ENCODE measurements around the gene AUTS2.
"Not testable (repeated sequence)": the region's sequence is repeated elsewhere in the genome, so short reads cannot be mapped to it uniquely, and the experiment has no call there.

AUTS2 gene

GRCh38 chr7:70343519-70343918 is 745.2 kb downstream of the AUTS2 start:
- DNase-seq: no peak

GRCh38 chr7:70344726-70345125 is 746.5 kb downstream of the AUTS2 start:
- no peak for DNase-seq

GRCh38 chr7:70346844-70347462 is 748.7 kb downstream of the AUTS2 start:
- no peak for DNase-seq

- DNase-seq: no peak
Observed at GRCh38 chr7:70347463-70348254, 749.4 kb downstream of the AUTS2 start.

GRCh38 chr7:70349031-70349430 is 750.8 kb downstream of the AUTS2 start:
- no peak for DNase-seq

- DNase-seq: no peak
Observed at GRCh38 chr7:70349819-70350218, 751.5 kb downstream of the AUTS2 start.

GRCh38 chr7:70352088-70352487 is 753.8 kb downstream of the AUTS2 start:
- no peak for DNase-seq

GRCh38 chr7:70352906-70353305 is 754.6 kb downstream of the AUTS2 start:
- no peak for DNase-seq

- no peak for DNase-seq
Observed at GRCh38 chr7:70353330-70353945, 755.2 kb downstream of the AUTS2 start.

GRCh38 chr7:70353946-70354335 is 755.7 kb downstream of the AUTS2 start:
- no peak for DNase-seq

GRCh38 chr7:70354409-70355169 is 756.3 kb downstream of the AUTS2 start:
- DNase-seq: peak; percentile 13

- DNase-seq: no peak
Observed at GRCh38 chr7:70355198-70356020, 757.1 kb downstream of the AUTS2 start.

- DNase-seq: no peak
Observed at GRCh38 chr7:70356085-70356786, 758.0 kb downstream of the AUTS2 start.

- no peak for DNase-seq
Observed at GRCh38 chr7:70356787-70357328, 758.6 kb downstream of the AUTS2 start.

- DNase-seq: no peak
Observed at GRCh38 chr7:70360557-70360956, 762.3 kb downstream of the AUTS2 start.

GRCh38 chr7:70361821-70362220 is 763.5 kb downstream of the AUTS2 start:
- peak; percentile 21 for DNase-seq

GRCh38 chr7:70364393-70364792 is 766.1 kb downstream of the AUTS2 start:
- DNase-seq: not testable (repeated sequence)

GRCh38 chr7:70371652-70372051 is 773.4 kb downstream of the AUTS2 start:
- DNase-seq: no peak

GRCh38 chr7:70372768-70373515 is 774.7 kb downstream of the AUTS2 start:
- no peak for DNase-seq

GRCh38 chr7:70374772-70375533 is 776.7 kb downstream of the AUTS2 start:
- no peak for DNase-seq

All from CD4-positive, alpha-beta T cell treated with Interleukin-10 for 1 hour (primary cell).